Measurements from ENCODE around the gene RNF224. TPM values are rescaled to one million over a fixed set of nuclear protein-coding genes. Genes with fewer than 3 reads are reported as not detected.

The RNF224 gene
- total RNA-seq, 1 experiment from 2014 or later, result 0.16 TPM

- no peaks in the 10 kb centered on the region for H3K9me3 Mint-ChIP-seq (ENCODE audit: unreplicated experiment)
- no peaks in the 10 kb centered on the region for H3K27me3 Mint-ChIP-seq (ENCODE audit: insufficient read depth, unreplicated experiment)
- intact Hi-C loops (cut with micrococcal nuclease), result no loop called here
- peaks cover 29% of the 10 kb centered on the region for H3K4me1 Mint-ChIP-seq (ENCODE audit: insufficient read depth, unreplicated experiment)
- H3K27ac Mint-ChIP-seq (ENCODE audit: low read depth, unreplicated experiment), result no peak overlapping the region
- POLR2A ChIA-PET, result interaction anchor here (0.6 to 1.3 kb wide), 3 partner anchors 9 to 32 kb away, joined by 3 to 6 read pairs (median 3); partner anchors contain the start of genes NELFB and TUBB4B
- no peak for DNase-seq (ENCODE audit: unreplicated experiment)
- TF ChIP-seq CTCF (IDR thresholded peaks at IDR 0.05; ENCODE audit: unreplicated experiment), result no peak
- peaks cover 29% of the 10 kb centered on the region for H3K36me3 Mint-ChIP-seq (ENCODE audit: insufficient read depth, unreplicated experiment)
- no TSS peak for BruUV-seq (replicated peaks)
- CTCF ChIA-PET, result interaction anchor here (0.8 kb wide), 1 partner anchor 11 kb away, joined by 3 read pairs; no protein-coding TSS in a partner anchor
- no peak overlapping the region for H3K4me3 Mint-ChIP-seq (ENCODE audit: unreplicated experiment)
Observed at GRCh38 chr9:137272241-137273094, 45.2 kb downstream of the RNF224 start.

GRCh38 chr9:137273095-137273490, 45.8 kb downstream of the RNF224 start:
- POLR2A ChIA-PET, result interaction anchor here (0.8 to 1.4 kb wide), 3 partner anchors 14 to 32 kb away, joined by 3 to 6 read pairs (median 5); partner anchors contain the start of genes NELFB and TUBB4B
- no peak overlapping the region for H3K27ac Mint-ChIP-seq (ENCODE audit: low read depth, unreplicated experiment)
- no peaks in the 10 kb centered on the region for H3K27me3 Mint-ChIP-seq (ENCODE audit: insufficient read depth, unreplicated experiment)
- CTCF ChIA-PET, result interaction anchor here (0.8 kb wide), 1 partner anchor 12 kb away, joined by 3 read pairs; no protein-coding TSS in a partner anchor
- intact Hi-C loops (cut with micrococcal nuclease), result no loop called here
- H3K36me3 Mint-ChIP-seq (ENCODE audit: insufficient read depth, unreplicated experiment), result peaks cover 29% of the 10 kb centered on the region
- peaks cover 32% of the 10 kb centered on the region for H3K4me1 Mint-ChIP-seq (ENCODE audit: insufficient read depth, unreplicated experiment)
- no peak for TF ChIP-seq CTCF (IDR thresholded peaks at IDR 0.05; ENCODE audit: unreplicated experiment)
- no peak overlapping the region for H3K4me3 Mint-ChIP-seq (ENCODE audit: unreplicated experiment)
- no peaks in the 10 kb centered on the region for H3K9me3 Mint-ChIP-seq (ENCODE audit: unreplicated experiment)
- BruUV-seq (replicated peaks), result no TSS peak
- no peak for DNase-seq (ENCODE audit: unreplicated experiment)

GRCh38 chr9:137273611-137274320, 46.5 kb downstream of the RNF224 start:
- no peaks in the 10 kb centered on the region for H3K9me3 Mint-ChIP-seq (ENCODE audit: unreplicated experiment)
- CTCF ChIA-PET, result interaction anchor here (0.8 to 0.9 kb wide), 3 partner anchors 11 to 261 kb away, joined by 3 read pairs; no protein-coding TSS in a partner anchor
- H3K4me3 Mint-ChIP-seq (ENCODE audit: unreplicated experiment), result no peak overlapping the region
- DNase-seq (ENCODE audit: unreplicated experiment), result peak; percentile 65
- H3K36me3 Mint-ChIP-seq (ENCODE audit: insufficient read depth, unreplicated experiment), result peaks cover 29% of the 10 kb centered on the region
- POLR2A ChIA-PET, result interaction anchor here (0.9 to 1.7 kb wide), 6 partner anchors 9 to 33 kb away, joined by 3 to 6 read pairs (median 4); partner anchors contain the start of genes NELFB and TUBB4B
- TF ChIP-seq CTCF (IDR thresholded peaks at IDR 0.05; ENCODE audit: unreplicated experiment), result no peak
- BruUV-seq (replicated peaks), result no TSS peak
- peak overlapping the region; percentile 49 for H3K27ac Mint-ChIP-seq (ENCODE audit: low read depth, unreplicated experiment)
- intact Hi-C loops (cut with micrococcal nuclease), result no loop called here
- H3K27me3 Mint-ChIP-seq (ENCODE audit: insufficient read depth, unreplicated experiment), result no peaks in the 10 kb centered on the region
- peaks cover 27% of the 10 kb centered on the region for H3K4me1 Mint-ChIP-seq (ENCODE audit: insufficient read depth, unreplicated experiment)

GRCh38 chr9:137275203-137275587, 47.9 kb downstream of the RNF224 start:
- no peak for DNase-seq (ENCODE audit: unreplicated experiment)
- H3K4me3 Mint-ChIP-seq (ENCODE audit: unreplicated experiment), result no peak overlapping the region
- ChIA-PET CTCF (interaction anchor here (0.6 to 1.2 kb wide), 3 partner anchors 12 to 93 kb away, joined by 3 to 4 read pairs (median 4); no protein-coding TSS in a partner anchor), POLR2A (interaction anchor here (1.7 kb wide), 2 partner anchors 9 to 33 kb away, joined by 3 to 5 read pairs; no protein-coding TSS in a partner anchor)
- intact Hi-C loops (cut with micrococcal nuclease), result no loop called here
- H3K27me3 Mint-ChIP-seq (ENCODE audit: insufficient read depth, unreplicated experiment), result no peaks in the 10 kb centered on the region
- no peak for TF ChIP-seq CTCF (IDR thresholded peaks at IDR 0.05; ENCODE audit: unreplicated experiment)
- H3K4me1 Mint-ChIP-seq (ENCODE audit: insufficient read depth, unreplicated experiment), result peaks cover 25% of the 10 kb centered on the region
- no peak overlapping the region for H3K27ac Mint-ChIP-seq (ENCODE audit: low read depth, unreplicated experiment)
- no peaks in the 10 kb centered on the region for H3K9me3 Mint-ChIP-seq (ENCODE audit: unreplicated experiment)
- peaks cover 18% of the 10 kb centered on the region for H3K36me3 Mint-ChIP-seq (ENCODE audit: insufficient read depth, unreplicated experiment)
- BruUV-seq (replicated peaks), result no TSS peak
